Gastrocnemius medialis (tissue), 4 donors: ENCODE data around the gene ALG2. TPM values are rescaled to one million over a fixed set of nuclear protein-coding genes. Genes with fewer than 3 reads are reported as not detected.

ENCODE experiments used
- ATAC-seq, 2 donors: fragments of 150-250 bp; one replicate each; pipeline ENCODE4 v1.9.1; 2016
- DNase-seq, 2 donors: peaks; one replicate each; pipeline ENCODE4 v3.0.0-alpha.2; 2019
- H3K27ac ChIP-seq, 4 donors: fragments of 200-600 bp; sonication (generic); 1 replicate in 1 of 4; 2 replicates in 3 of 4; pipeline ENCODE4 v1.5.1; 2016 to 2018; ENCODE audit warnings: mild to moderate bottlenecking in 2 of 4, moderate library complexity in 1 of 4
- H3K27me3 ChIP-seq, 3 donors: fragments of 200-600 bp; sonication (generic) in 2 of 3; 1 replicate in 1 of 3; 2 replicates in 2 of 3; pipeline versions ENCODE4 v1.5.1 to v1.6.0; 2016 to 2019; ENCODE audit warnings: mild to moderate bottlenecking in 1 of 3, moderate library complexity in 1 of 3
- H3K36me3 ChIP-seq, 2 donors: fragments of 200-600 bp; sonication (generic) in 1 of 2; one replicate each; pipeline ENCODE4 v1.5.1; 2017 to 2018
- H3K4me1 ChIP-seq, 2 donors: fragments of 200-600 bp; sonication (generic) in 1 of 2; one replicate each; pipeline ENCODE4 v1.5.1; 2016 to 2017; ENCODE audit warnings: mild to moderate bottlenecking in 2 of 2
- H3K4me3 ChIP-seq, 4 donors: fragments of 200-600 bp; sonication (generic) in 3 of 4; 1 replicate in 1 of 4; 2 replicates in 3 of 4; pipeline ENCODE4 v1.5.1; 2016 to 2019; ENCODE audit warnings: mild to moderate bottlenecking in 2 of 4
- H3K9me3 ChIP-seq, 3 donors: fragments of 200-600 bp; sonication (generic) in 2 of 3; 1 replicate in 1 of 3; 2 replicates in 2 of 3; pipeline ENCODE4 v1.5.1; 2016 to 2019
- POLR2A ChIP-seq, 2 donors: fragments of 450-650 bp; IDR thresholded peaks; one replicate each; pipeline ENCODE4 v1.6.1; 2017; ENCODE audit warnings: antibody characterized with exemption in 2 of 2, mild to moderate bottlenecking in 2 of 2, moderate library complexity in 2 of 2
- in situ Hi-C, 4 donors: fragments of 200-750 bp; cut with MboI; loops; one replicate each; pipeline versions ENCODE4 v1.15.0 to v1.8.0; 2017; ENCODE audit warnings: low sequenced_read_pairs in 4 of 4
- intact Hi-C: fragments of 100-400 bp; cut with DNase I; formaldehyde crosslinking; loops from one replicate; pipeline ENCODE4 v1.15.1; 2023; ENCODE audit warnings: low total_unique reads
- total RNA-seq, 4 donors: library from RNA; depleted of rRNA; stranded (reverse); fragments of >200 nt; gene quantifications; one replicate each; pipeline versions ENCODE4 v1.1.0 to v1.2.3, GENCODE V29; 2016
- TF ChIP-seq, protein P1 (sequence below), 5 experiments: fragments of 450-650 bp in 3 of 5; fragments of 200-600 bp in 2 of 5; sonication (generic) in 2 of 5; IDR thresholded peaks in 4 of 5; conservative IDR thresholded peaks in 1 of 5; 1 replicate in 4 of 5; 2 replicates in 1 of 5; pipeline ENCODE4 v1.5.1; 2016 to 2019; ENCODE audit warnings: antibody characterized with exemption in 5 of 5, mild to moderate bottlenecking in 3 of 5, moderate library complexity in 3 of 5

ALG2 gene
- total RNA-seq, 4 donors from 2014 or later = 12.3 to 19.9 (median 14.7) TPM

DNA sequence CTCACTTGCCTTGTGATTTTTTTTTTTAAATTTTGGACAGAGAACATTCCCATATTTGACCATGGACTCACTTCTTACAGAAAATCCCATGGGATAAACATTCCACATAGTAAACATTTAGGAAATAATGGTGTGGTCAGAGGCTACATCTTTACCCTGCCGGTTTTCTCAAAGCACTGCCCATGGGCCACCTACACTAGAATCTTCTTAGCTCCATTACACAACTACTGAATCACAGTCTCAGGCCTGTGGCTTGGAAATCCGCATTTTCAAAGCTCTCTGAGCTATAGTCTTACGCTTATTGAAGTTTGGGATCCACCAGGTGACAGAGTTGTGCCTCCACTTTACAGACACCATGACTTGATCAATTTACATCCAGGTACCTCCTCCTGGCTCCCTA lies 39.4 kb downstream of the ALG2 start:
- TF ChIP-seq, protein P1, sequence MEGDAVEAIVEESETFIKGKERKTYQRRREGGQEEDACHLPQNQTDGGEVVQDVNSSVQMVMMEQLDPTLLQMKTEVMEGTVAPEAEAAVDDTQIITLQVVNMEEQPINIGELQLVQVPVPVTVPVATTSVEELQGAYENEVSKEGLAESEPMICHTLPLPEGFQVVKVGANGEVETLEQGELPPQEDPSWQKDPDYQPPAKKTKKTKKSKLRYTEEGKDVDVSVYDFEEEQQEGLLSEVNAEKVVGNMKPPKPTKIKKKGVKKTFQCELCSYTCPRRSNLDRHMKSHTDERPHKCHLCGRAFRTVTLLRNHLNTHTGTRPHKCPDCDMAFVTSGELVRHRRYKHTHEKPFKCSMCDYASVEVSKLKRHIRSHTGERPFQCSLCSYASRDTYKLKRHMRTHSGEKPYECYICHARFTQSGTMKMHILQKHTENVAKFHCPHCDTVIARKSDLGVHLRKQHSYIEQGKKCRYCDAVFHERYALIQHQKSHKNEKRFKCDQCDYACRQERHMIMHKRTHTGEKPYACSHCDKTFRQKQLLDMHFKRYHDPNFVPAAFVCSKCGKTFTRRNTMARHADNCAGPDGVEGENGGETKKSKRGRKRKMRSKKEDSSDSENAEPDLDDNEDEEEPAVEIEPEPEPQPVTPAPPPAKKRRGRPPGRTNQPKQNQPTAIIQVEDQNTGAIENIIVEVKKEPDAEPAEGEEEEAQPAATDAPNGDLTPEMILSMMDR (IDR thresholded peaks at IDR 0.05 in 4 of 5, conservative IDR thresholded peaks at IDR 0.05 in 1 of 5) = no peak
- no peak for TF ChIP-seq POLR2A (IDR thresholded peaks at IDR 0.05)
- Histone ChIP-seq H3K27ac (no peak overlapping the region), H3K27me3 (no peaks in the 10 kb centered on the region), H3K4me3 (no peak overlapping the region), H3K9me3 (no peaks in the 10 kb centered on the region), H3K36me3 (no peaks in the 10 kb centered on the region), H3K4me1 (peaks cover 0 to 7% of the 10 kb centered on the region in 2 donors)
- intact Hi-C loops = loop anchor here (5.0 to 10.0 kb wide), 3 partner anchors 82 to 1140 kb away; no protein-coding TSS in a partner anchor
- DNase-seq = no peak
- no peak for ATAC-seq
- in situ Hi-C loops = loop anchor here (25.0 kb wide), 4 partner anchors 630 to 1155 kb away; partner anchors contain the start of gene NR4A3 (in 2 of the 4)

DNA sequence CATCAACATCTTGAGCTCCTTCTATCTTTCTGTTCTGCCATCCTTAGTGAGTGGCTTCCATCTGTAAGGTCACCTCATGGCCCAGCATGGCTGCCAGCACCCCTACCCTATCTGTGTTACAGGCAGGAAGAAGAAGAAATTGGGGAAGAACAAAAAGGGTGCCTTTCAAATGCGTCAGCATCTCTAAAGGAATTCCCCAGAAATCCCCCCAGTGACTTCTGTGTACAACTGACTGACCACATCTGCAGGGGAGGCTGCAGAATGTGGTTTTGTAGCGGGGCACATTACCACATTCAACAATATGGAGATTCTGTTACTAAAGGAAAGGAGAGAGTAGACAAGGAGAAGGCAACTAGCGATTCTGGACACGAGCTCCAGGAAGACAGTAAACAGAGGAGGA lies 40.1 kb downstream of the ALG2 start:
- no peak for DNase-seq
- H3K9me3 ChIP-seq = no peaks in the 10 kb centered on the region
- ATAC-seq = no peak
- intact Hi-C loops = loop anchor here (5.0 to 10.0 kb wide), 3 partner anchors 83 to 1141 kb away; no protein-coding TSS in a partner anchor
- TF ChIP-seq, protein P1 (IDR thresholded peaks at IDR 0.05 in 4 of 5, conservative IDR thresholded peaks at IDR 0.05 in 1 of 5) = no peak
- no peak for TF ChIP-seq POLR2A (IDR thresholded peaks at IDR 0.05)
- H3K27ac ChIP-seq = no peak overlapping the region
- no peak overlapping the region for H3K4me3 ChIP-seq
- in situ Hi-C loops = loop anchor here (25.0 kb wide), 4 partner anchors 631 to 1156 kb away; partner anchors contain the start of gene NR4A3 (in 2 of the 4)
- peaks cover 0 to 7% of the 10 kb centered on the region in 2 donors for H3K4me1 ChIP-seq
- H3K27me3 ChIP-seq = no peaks in the 10 kb centered on the region
- no peaks in the 10 kb centered on the region for H3K36me3 ChIP-seq

DNA sequence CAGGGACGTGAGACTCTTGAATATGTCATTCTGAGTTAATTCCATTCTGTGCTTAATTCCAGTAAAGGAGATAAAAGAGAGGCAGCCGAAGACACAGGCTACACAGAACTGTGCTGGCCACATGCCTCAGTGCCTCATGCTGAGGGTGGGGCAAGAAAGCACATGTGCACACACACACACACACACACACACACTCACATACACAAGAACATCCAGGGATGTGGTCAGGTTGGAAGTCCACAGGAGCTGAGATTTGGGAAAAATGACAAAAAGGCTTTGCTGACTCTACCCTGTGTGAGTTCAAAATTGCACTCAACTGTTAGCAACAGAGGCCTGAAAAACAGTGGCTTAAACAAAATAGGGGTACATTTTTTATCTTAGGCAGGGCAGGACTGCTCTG lies 40.5 kb downstream of the ALG2 start:
- in situ Hi-C loops = loop anchor here (25.0 kb wide), 4 partner anchors 631 to 1156 kb away; partner anchors contain the start of gene NR4A3 (in 2 of the 4)
- no peaks in the 10 kb centered on the region for H3K36me3 ChIP-seq
- no peak for TF ChIP-seq POLR2A (IDR thresholded peaks at IDR 0.05)
- TF ChIP-seq, protein P1 (IDR thresholded peaks at IDR 0.05 in 4 of 5, conservative IDR thresholded peaks at IDR 0.05 in 1 of 5) = no peak
- H3K4me3 ChIP-seq = no peak overlapping the region
- H3K27me3 ChIP-seq = no peaks in the 10 kb centered on the region
- peaks cover 0 to 7% of the 10 kb centered on the region in 2 donors for H3K4me1 ChIP-seq
- no peak overlapping the region for H3K27ac ChIP-seq
- ATAC-seq (no peak), DNase-seq (no peak)
- no peaks in the 10 kb centered on the region for H3K9me3 ChIP-seq
- intact Hi-C loops = loop anchor here (5.0 to 10.0 kb wide), 3 partner anchors 84 to 1141 kb away; no protein-coding TSS in a partner anchor

DNA sequence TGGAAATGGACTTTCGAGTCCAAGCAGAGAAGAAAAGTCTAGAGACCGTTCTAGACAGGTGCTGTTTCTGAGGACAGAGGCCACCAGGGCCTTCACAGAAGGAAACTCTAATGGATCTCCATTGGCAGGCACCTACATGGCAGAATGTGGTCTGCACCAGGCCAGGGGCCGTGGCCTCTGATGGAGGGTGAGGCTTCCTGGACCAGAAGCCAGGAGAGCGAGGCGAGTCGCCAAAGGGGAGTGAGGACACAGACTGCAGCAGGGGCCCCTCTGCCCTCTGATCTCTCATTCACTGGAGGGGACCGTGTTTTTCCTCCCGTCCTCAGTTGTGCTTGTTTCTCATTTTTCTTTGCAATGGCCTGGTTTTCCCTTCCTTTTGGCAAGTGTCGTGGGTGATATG lies 41.1 kb downstream of the ALG2 start:
- H3K9me3 ChIP-seq = no peaks in the 10 kb centered on the region
- in situ Hi-C loops (loop anchor here (25.0 kb wide), 4 partner anchors 632 to 1157 kb away; partner anchors contain the start of gene NR4A3 (in 2 of the 4)), intact Hi-C loops (loop anchor here (5.0 to 10.0 kb wide), 3 partner anchors 84 to 1142 kb away; no protein-coding TSS in a partner anchor)
- no peak overlapping the region for H3K4me3 ChIP-seq
- peaks cover 0 to 7% of the 10 kb centered on the region in 2 donors for H3K4me1 ChIP-seq
- no peaks in the 10 kb centered on the region for H3K36me3 ChIP-seq
- H3K27me3 ChIP-seq = no peaks in the 10 kb centered on the region
- TF ChIP-seq, protein P1 (IDR thresholded peaks at IDR 0.05 in 4 of 5, conservative IDR thresholded peaks at IDR 0.05 in 1 of 5) = no peak
- TF ChIP-seq POLR2A (IDR thresholded peaks at IDR 0.05) = no peak
- H3K27ac ChIP-seq = no peak overlapping the region
- ATAC-seq (no peak), DNase-seq (no peak)
